Keratinocyte (primary cell): ENCODE data around the gene LIME1. TPM values are rescaled to one million over a fixed set of nuclear protein-coding genes. Genes with fewer than 3 reads are reported as not detected.

Experiments used
- DNase-seq: peaks from one replicate; pipeline ENCODE4 v3.0.0-alpha.2; 2011; ENCODE audit warnings: low read depth, missing footprints, low spot score
- FAIRE-seq: peaks from 2 replicates; lab custom pipeline; 2011; peaks lifted over from hg19 to GRCh38; lab: Jason Lieb, UNC
- H2AFZ ChIP-seq: 2 replicates; pipeline ENCODE4 v1.6.0; 2012; ENCODE audit warnings: low read length, control low read depth, inconsistent platforms; ENCODE audit not compliant: control insufficient read depth
- H3K27ac ChIP-seq: 2 replicates; pipeline ENCODE4 v1.5.1; 2011; ENCODE audit warnings: low read length; ENCODE audit not compliant: control insufficient read depth, insufficient read depth
- H3K27me3 ChIP-seq: 3 replicates; pipeline ENCODE4 v1.6.0; 2011; ENCODE audit warnings: low read length; ENCODE audit not compliant: control insufficient read depth, insufficient read depth; ENCODE audit errors: extremely low read depth
- H3K36me3 ChIP-seq, 2 experiments: 2 replicates in 1 of 2; 3 replicates in 1 of 2; pipeline ENCODE4 v1.5.1; 2011; ENCODE audit warnings: low read length in 2 of 2, mild to moderate bottlenecking in 1 of 2; ENCODE audit not compliant: control insufficient read depth in 2 of 2, insufficient read depth in 2 of 2; ENCODE audit errors: extremely low read depth in 1 of 2
- H3K4me1 ChIP-seq: 3 replicates; pipeline ENCODE4 v1.5.1; 2011; ENCODE audit warnings: low read length; ENCODE audit not compliant: control insufficient read depth, insufficient read depth; ENCODE audit errors: extremely low read depth
- H3K4me2 ChIP-seq: 3 replicates; pipeline ENCODE4 v1.6.0; 2011; ENCODE audit warnings: low read depth, low read length; ENCODE audit not compliant: control insufficient read depth, insufficient read depth; ENCODE audit errors: extremely low read depth
- H3K4me3 ChIP-seq, 3 experiments: fragments of 200-600 bp in 1 of 3; sonication (generic) in 1 of 3; 2 replicates in 2 of 3; 3 replicates in 1 of 3; pipeline ENCODE4 v1.5.1; 2011 to 2016; ENCODE audit warnings: low read length in 3 of 3, mild to moderate bottlenecking in 3 of 3, control low read depth in 2 of 3, inconsistent platforms in 1 of 3, low read depth in 1 of 3, mixed read lengths in 1 of 3, mixed run types in 1 of 3, moderate library complexity in 1 of 3; ENCODE audit not compliant: control insufficient read depth in 2 of 3, insufficient read depth in 2 of 3; ENCODE audit errors: extremely low read depth in 1 of 3
- H3K79me2 ChIP-seq: 2 replicates; pipeline ENCODE4 v1.6.0; 2012; ENCODE audit warnings: low read length; ENCODE audit not compliant: control insufficient read depth, insufficient read depth
- H3K9ac ChIP-seq: 3 replicates; pipeline ENCODE4 v1.6.0; 2011; ENCODE audit warnings: low read length; ENCODE audit not compliant: control insufficient read depth, insufficient read depth; ENCODE audit errors: extremely low read depth
- H3K9me1 ChIP-seq: 3 replicates; pipeline ENCODE4 v1.6.0; 2011; ENCODE audit warnings: low read length; ENCODE audit not compliant: control insufficient read depth, insufficient read depth; ENCODE audit errors: extremely low read depth
- H3K9me3 ChIP-seq: 2 replicates; pipeline ENCODE4 v1.5.1; 2012; ENCODE audit warnings: low read depth, low read length; ENCODE audit not compliant: control insufficient read depth
- H4K20me1 ChIP-seq: 3 replicates; pipeline ENCODE4 v1.6.0; 2011; ENCODE audit warnings: low read length; ENCODE audit not compliant: control insufficient read depth, insufficient read depth; ENCODE audit errors: extremely low read depth
- EZH2 ChIP-seq: IDR thresholded peaks from one replicate; pipeline ENCODE4 v1.6.1; 2012; ENCODE audit warnings: inconsistent platforms, mild to moderate bottlenecking, low read length, moderate library complexity
- dilution Hi-C: fragments of 300-500 bp; cut with MboI; formaldehyde crosslinking; loops from one replicate; pipeline ENCODE4 v1.7.0; 2020; ENCODE audit warnings: low sequenced_read_pairs; ENCODE audit not compliant: extremely low pct_ligation_motif_present
- polyA plus RNA-seq, 5 experiments: library from polyadenylated mRNA; depleted of rRNA in 3 of 5; stranded (reverse) in 3 of 5; stranded (forward) in 1 of 5; unstranded in 1 of 5; fragments of >200 nt; gene quantifications; 1 replicate in 1 of 5; 2 replicates in 3 of 5; 3 replicates in 1 of 5; pipeline versions ENCODE4 v1.2.1 to v1.2.3, GENCODE V29; 2011 to 2012; ENCODE audit warnings: missing spikeins in 2 of 5, low read depth in 1 of 5, low replicate concordance in 1 of 5
- TF ChIP-seq, protein P1 (sequence below), 3 experiments: IDR thresholded peaks in 1 of 3; conservative IDR thresholded peaks in 1 of 3; optimal IDR thresholded peaks in 1 of 3; 2 replicates in 2 of 3; 3 replicates in 1 of 3; pipeline versions ENCODE3 to v1.5.1; 2011; ENCODE audit warnings: low read length in 3 of 3, mild to moderate bottlenecking in 3 of 3, moderate library complexity in 2 of 3, control low read depth in 1 of 3, inconsistent platforms in 1 of 3; ENCODE audit not compliant: insufficient read depth in 2 of 3; ENCODE audit errors: extremely low read depth in 1 of 3

Gene LIME1
- polyA plus RNA-seq, 1 donor (not counting 4 experiments of a cell fraction or from before 2014, with no cell fraction given), result 0.75 TPM

DNA sequence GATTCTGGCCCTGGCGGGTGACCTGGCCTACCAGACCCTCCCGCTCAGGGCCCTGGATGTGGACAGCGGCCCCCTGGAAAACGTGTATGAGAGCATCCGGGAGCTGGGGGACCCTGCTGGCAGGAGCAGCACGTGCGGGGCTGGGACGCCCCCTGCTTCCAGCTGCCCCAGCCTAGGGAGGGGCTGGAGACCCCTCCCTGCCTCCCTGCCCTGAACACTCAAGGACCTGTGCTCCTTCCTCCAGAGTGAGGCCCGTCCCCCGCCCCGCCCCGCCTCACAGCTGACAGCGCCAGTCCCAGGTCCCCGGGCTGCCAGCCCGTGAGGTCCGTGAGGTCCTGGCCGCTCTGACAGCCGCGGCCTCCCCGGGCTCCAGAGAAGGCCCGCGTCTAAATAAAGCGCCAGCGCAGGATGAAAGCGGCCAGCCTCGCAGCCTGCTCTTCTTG, 2.2 kb downstream of the LIME1 start:
- dilution Hi-C loops, result no loop called here
- H3K4me1 ChIP-seq, result peaks cover 30% of the 10 kb centered on the region
- no peaks in the 10 kb centered on the region for H3K79me2 ChIP-seq
- no peak for TF ChIP-seq EZH2
- TF ChIP-seq, protein P1, sequence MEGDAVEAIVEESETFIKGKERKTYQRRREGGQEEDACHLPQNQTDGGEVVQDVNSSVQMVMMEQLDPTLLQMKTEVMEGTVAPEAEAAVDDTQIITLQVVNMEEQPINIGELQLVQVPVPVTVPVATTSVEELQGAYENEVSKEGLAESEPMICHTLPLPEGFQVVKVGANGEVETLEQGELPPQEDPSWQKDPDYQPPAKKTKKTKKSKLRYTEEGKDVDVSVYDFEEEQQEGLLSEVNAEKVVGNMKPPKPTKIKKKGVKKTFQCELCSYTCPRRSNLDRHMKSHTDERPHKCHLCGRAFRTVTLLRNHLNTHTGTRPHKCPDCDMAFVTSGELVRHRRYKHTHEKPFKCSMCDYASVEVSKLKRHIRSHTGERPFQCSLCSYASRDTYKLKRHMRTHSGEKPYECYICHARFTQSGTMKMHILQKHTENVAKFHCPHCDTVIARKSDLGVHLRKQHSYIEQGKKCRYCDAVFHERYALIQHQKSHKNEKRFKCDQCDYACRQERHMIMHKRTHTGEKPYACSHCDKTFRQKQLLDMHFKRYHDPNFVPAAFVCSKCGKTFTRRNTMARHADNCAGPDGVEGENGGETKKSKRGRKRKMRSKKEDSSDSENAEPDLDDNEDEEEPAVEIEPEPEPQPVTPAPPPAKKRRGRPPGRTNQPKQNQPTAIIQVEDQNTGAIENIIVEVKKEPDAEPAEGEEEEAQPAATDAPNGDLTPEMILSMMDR (optimal IDR thresholded peaks at IDR 0.05 in 1 of 3, IDR thresholded peaks at IDR 0.05 in 1 of 3, conservative IDR thresholded peaks at IDR 0.05 in 1 of 3; ENCODE audit: extremely low read depth in 1 of 3, insufficient read depth in 2 of 3, low read length in 3 of 3), result no peak
- DNase-seq (no peak), FAIRE-seq (no peak)
- peaks cover 17 to 22% of the 10 kb centered on the region in 2 experiments for H3K36me3 ChIP-seq
- no peaks in the 10 kb centered on the region for H3K9me1 ChIP-seq
- no peaks in the 10 kb centered on the region for H3K27me3 ChIP-seq
- no peaks in the 10 kb centered on the region for H3K9me3 ChIP-seq
- H3K4me2 ChIP-seq, result no peak overlapping the region
- no peak overlapping the region for H3K9ac ChIP-seq
- no peak overlapping the region for H2AFZ ChIP-seq
- no peaks in the 10 kb centered on the region for H4K20me1 ChIP-seq
- H3K4me3 ChIP-seq, result no peak overlapping the region
- no peak overlapping the region for H3K27ac ChIP-seq

DNA sequence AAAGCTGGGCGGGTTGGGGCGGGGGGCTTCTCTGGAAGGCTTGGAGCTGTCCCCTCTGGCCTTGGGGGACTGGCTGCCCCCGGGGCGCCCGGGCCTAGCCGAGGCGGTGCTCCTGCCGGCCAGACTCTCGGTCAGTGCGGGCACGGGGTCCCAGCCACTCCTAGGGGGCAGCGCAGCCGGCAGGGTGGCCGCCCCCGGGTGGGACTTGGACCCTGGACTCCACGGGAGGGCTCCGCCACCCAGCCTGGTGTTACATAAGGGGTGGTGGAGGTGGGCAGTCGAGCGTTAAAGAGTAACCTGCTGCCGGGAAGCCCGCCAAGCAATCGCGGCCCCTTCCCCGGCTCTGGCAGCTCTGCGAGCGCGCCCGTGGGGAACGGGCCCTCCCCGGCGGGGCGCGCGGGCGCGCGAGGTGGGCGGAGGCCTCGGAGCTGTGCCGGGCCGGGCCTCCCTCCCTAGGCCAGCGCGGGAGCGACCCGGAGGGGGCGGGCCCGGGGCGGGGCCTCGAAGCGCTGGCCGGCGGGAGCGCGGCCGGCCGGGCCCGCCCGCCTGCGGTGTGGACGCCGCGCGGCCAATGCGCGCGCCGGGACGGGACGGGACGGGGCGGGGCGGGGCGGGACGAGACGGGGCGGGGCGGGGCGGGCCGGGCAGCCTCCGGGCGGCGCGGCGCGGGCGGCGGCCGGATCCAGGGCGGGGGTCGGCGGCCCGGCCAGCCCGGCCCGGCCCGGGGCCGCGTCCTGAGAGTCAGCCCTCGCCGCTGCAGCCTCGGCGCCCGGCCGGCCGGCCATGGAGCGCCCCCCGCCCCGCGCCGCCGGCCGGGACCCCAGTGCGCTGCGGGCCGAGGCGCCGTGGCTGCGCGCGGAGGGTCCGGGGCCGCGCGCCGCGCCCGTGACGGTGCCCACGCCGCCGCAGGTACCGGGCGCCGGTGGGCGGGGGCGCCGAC, 2.9 kb downstream of the LIME1 start, which contains the start of gene SLC2A4RG:
TSS of gene SLC2A4RG (plus strand) at position 647 of the 940 bp plus-strand sequence. CDS start at position 784, 137 bp downstream.
- no peak for TF ChIP-seq EZH2
- H3K27me3 ChIP-seq, result no peaks in the 10 kb centered on the region
- H3K4me2 ChIP-seq, result peak within 1 kb of the TSS; percentile 85
- H3K9me1 ChIP-seq, result no peaks in the 10 kb centered on the region
- no peak for DNase-seq
- no peaks in the 10 kb centered on the region for H3K79me2 ChIP-seq
- H3K9ac ChIP-seq, result peak within 1 kb of the TSS; percentile 69
- peak within 1 kb of the TSS; percentile 12 for H2AFZ ChIP-seq
- no peaks in the 10 kb centered on the region for H3K9me3 ChIP-seq
- dilution Hi-C loops, result no loop called here
- H3K27ac ChIP-seq, result peak within 1 kb of the TSS; percentile 28
- no peaks in the 10 kb centered on the region for H4K20me1 ChIP-seq
- peaks cover 14 to 17% of the 10 kb centered on the region in 2 experiments for H3K36me3 ChIP-seq
- peak within 1 kb of the TSS; percentile 51 to 79 (median 73) for H3K4me3 ChIP-seq
- no peak for FAIRE-seq
- H3K4me1 ChIP-seq, result peaks cover 30% of the 10 kb centered on the region
